Fibroblast of lung (primary cell): ENCODE measurements around the gene SFT2D1. TPM values are rescaled to one million over a fixed set of nuclear protein-coding genes. Genes with fewer than 3 reads are reported as not detected.

Experiments
- DNase-seq, 2 donors: peaks; one replicate each; pipeline versions ENCODE4 v3.0.0 to v3.0.0-alpha.2; 2010; ENCODE audit warnings: low read depth in 2 of 2
- H2AFZ ChIP-seq: 2 replicates; pipeline ENCODE4 v1.5.1; 2012; ENCODE audit warnings: low read length, control low read depth, inconsistent platforms
- H3K27ac ChIP-seq: 2 replicates; pipeline ENCODE4 v1.5.1; 2011; ENCODE audit warnings: low read length, control low read depth; ENCODE audit not compliant: insufficient read depth
- H3K27me3 ChIP-seq: 2 replicates; pipeline ENCODE4 v1.5.1; 2011; ENCODE audit warnings: mild to moderate bottlenecking, low read length; ENCODE audit not compliant: control insufficient read depth, insufficient read depth
- H3K36me3 ChIP-seq: 2 replicates; pipeline ENCODE4 v1.5.1; 2011; ENCODE audit warnings: low read length; ENCODE audit not compliant: control insufficient read depth, insufficient read depth
- H3K4me1 ChIP-seq: 2 replicates; pipeline ENCODE4 v1.5.1; 2011; ENCODE audit warnings: low read length; ENCODE audit not compliant: control insufficient read depth, insufficient read depth; ENCODE audit errors: extremely low read depth
- H3K4me2 ChIP-seq: 2 replicates; pipeline ENCODE4 v1.5.1; 2011; ENCODE audit warnings: low read length, control low read depth; ENCODE audit not compliant: insufficient read depth; ENCODE audit errors: extremely low read depth
- H3K4me3 ChIP-seq, 4 experiments: fragments of 200-600 bp in 1 of 4; sonication (generic) in 1 of 4; replicated peaks in 1 of 4; 2 replicates each; pipeline ENCODE4 v1.5.1; 2011 to 2016; ENCODE audit warnings: low read length in 4 of 4, low read depth in 3 of 4, mild to moderate bottlenecking in 3 of 4, control low read depth in 2 of 4, inconsistent platforms in 1 of 4, mixed read lengths in 1 of 4; ENCODE audit not compliant: insufficient read depth in 1 of 4; ENCODE audit errors: control extremely low read depth in 1 of 4
- H3K79me2 ChIP-seq: 2 replicates; pipeline ENCODE4 v1.5.1; 2012; ENCODE audit warnings: mild to moderate bottlenecking, low read length, inconsistent platforms; ENCODE audit not compliant: control insufficient read depth, insufficient read depth
- H3K9ac ChIP-seq: 2 replicates; pipeline ENCODE4 v1.5.1; 2011; ENCODE audit warnings: mild to moderate bottlenecking, low read length, control low read depth; ENCODE audit not compliant: insufficient read depth
- H3K9me3 ChIP-seq: 2 replicates; pipeline ENCODE4 v1.5.1; 2012; ENCODE audit warnings: low read depth, low read length; ENCODE audit not compliant: control insufficient read depth, insufficient read depth
- H4K20me1 ChIP-seq: 2 replicates; pipeline ENCODE4 v1.5.1; 2011; ENCODE audit warnings: low read length; ENCODE audit not compliant: control insufficient read depth, insufficient read depth; ENCODE audit errors: extremely low read depth
- CTCF ChIP-seq, 2 donors: IDR thresholded peaks in 1 of 2; conservative IDR thresholded peaks in 1 of 2; 1 replicate in 1 of 2; 2 replicates in 1 of 2; pipeline ENCODE4 v1.5.1; 2011 to 2012; ENCODE audit warnings: low read length in 2 of 2, control low read depth in 1 of 2, inconsistent platforms in 1 of 2, low read depth in 1 of 2, mild to moderate bottlenecking in 1 of 2
- EZH2 ChIP-seq: IDR thresholded peaks from 2 replicates; pipeline ENCODE4 v1.5.1; 2012; ENCODE audit warnings: low read length, control low read depth, mild to moderate bottlenecking; ENCODE audit errors: missing control alignments
- polyA plus RNA-seq, 2 donors: library from polyadenylated mRNA; depleted of rRNA in 1 of 2; stranded (reverse) in 1 of 2; unstranded in 1 of 2; fragments of >200 nt; gene quantifications; 2 replicates each; pipeline ENCODE4 v1.2.1, GENCODE V29; 2011 to 2012; ENCODE audit warnings: missing spikeins in 1 of 2
- total RNA-seq: library from RNA; depleted of rRNA; stranded (reverse); fragments of >200 nt; gene quantifications from 2 replicates; pipeline ENCODE4 v1.2.1, GENCODE V29; 2014

SFT2D1 gene
- total and polyA plus RNA-seq, 2 donors (not counting 1 experiment from before 2014, with no cell fraction given): 34.8 to 86.0 TPM

GRCh38 chr6:166354965-166355364 lies 12.6 kb upstream of the SFT2D1 start:
- TF ChIP-seq CTCF (conservative IDR thresholded peaks at IDR 0.05 in 1 of 2, IDR thresholded peaks at IDR 0.05 in 1 of 2; ENCODE audit: low read depth in 1 of 2, low read length in 2 of 2) (no peak), EZH2 (no peak)
- H3K9ac ChIP-seq: no peak overlapping the region
- no peak for DNase-seq
- no peaks in the 10 kb centered on the region for H3K79me2 ChIP-seq
- H3K36me3 ChIP-seq: no peaks in the 10 kb centered on the region
- H3K27me3 ChIP-seq: peaks cover 3% of the 10 kb centered on the region
- H4K20me1 ChIP-seq: no peaks in the 10 kb centered on the region
- no peak overlapping the region for H3K4me3 ChIP-seq
- no peak overlapping the region for H3K27ac ChIP-seq
- no peaks in the 10 kb centered on the region for H3K4me1 ChIP-seq
- H3K9me3 ChIP-seq: no peaks in the 10 kb centered on the region
- no peak overlapping the region for H3K4me2 ChIP-seq
- no peak overlapping the region for H2AFZ ChIP-seq

- no peaks in the 10 kb centered on the region for H4K20me1 ChIP-seq
- no peaks in the 10 kb centered on the region for H3K9me3 ChIP-seq
- H3K9ac ChIP-seq: no peak overlapping the region
- H3K4me2 ChIP-seq: no peak overlapping the region
- H3K27me3 ChIP-seq: peaks cover 3% of the 10 kb centered on the region
- H3K4me1 ChIP-seq: no peaks in the 10 kb centered on the region
- H3K4me3 ChIP-seq: no peak overlapping the region
- no peak for TF ChIP-seq EZH2
- no peak for TF ChIP-seq CTCF (conservative IDR thresholded peaks at IDR 0.05 in 1 of 2, IDR thresholded peaks at IDR 0.05 in 1 of 2; ENCODE audit: low read depth in 1 of 2, low read length in 2 of 2)
- H2AFZ ChIP-seq: no peak overlapping the region
- H3K27ac ChIP-seq: no peak overlapping the region
- H3K79me2 ChIP-seq: no peaks in the 10 kb centered on the region
- no peak for DNase-seq
- H3K36me3 ChIP-seq: no peaks in the 10 kb centered on the region
These were observed 11.8 kb upstream of the SFT2D1 start for GRCh38 chr6:166354143-166354542.

GRCh38 chr6:166353507-166353906 lies 11.2 kb upstream of the SFT2D1 start:
- Histone ChIP-seq H3K27me3 (peaks cover 3% of the 10 kb centered on the region), H3K36me3 (no peaks in the 10 kb centered on the region), H3K9ac (no peak overlapping the region), H2AFZ (no peak overlapping the region), H3K9me3 (no peaks in the 10 kb centered on the region), H3K4me3 (no peak overlapping the region), H3K4me2 (no peak overlapping the region), H4K20me1 (no peaks in the 10 kb centered on the region), H3K79me2 (no peaks in the 10 kb centered on the region), H3K27ac (no peak overlapping the region), H3K4me1 (no peaks in the 10 kb centered on the region)
- TF ChIP-seq CTCF (conservative IDR thresholded peaks at IDR 0.05 in 1 of 2, IDR thresholded peaks at IDR 0.05 in 1 of 2; ENCODE audit: low read depth in 1 of 2, low read length in 2 of 2): no peak
- TF ChIP-seq EZH2: no peak
- no peak for DNase-seq
